ENCODE measurements around the gene ONECUT1. TPM values are rescaled to one million over a fixed set of nuclear protein-coding genes. Genes with fewer than 3 reads are reported as not detected.

ONECUT1 gene
- total RNA-seq, 1 donor from 2014 or later: not detected

GRCh38 chr15:52796753-52797520 is 6.8 kb upstream of the ONECUT1 start:
- no peak for DNase-seq

GRCh38 chr15:52796228-52796521 is 6.0 kb upstream of the ONECUT1 start:
- no peak for DNase-seq

- no peak for DNase-seq
These were observed 5.5 kb upstream of the ONECUT1 start for GRCh38 chr15:52795464-52796227.

- no peak for DNase-seq
These were observed 4.7 kb upstream of the ONECUT1 start for GRCh38 chr15:52794665-52795463.

GRCh38 chr15:52791776-52792175 is 1.6 kb upstream of the ONECUT1 start:
- DNase-seq: no peak

GRCh38 chr15:52790941-52791751 is 1.0 kb upstream of the ONECUT1 start:
- no peak for DNase-seq

GRCh38 chr15:52789601-52790168 is 451 bp downstream of the ONECUT1 start:
- DNase-seq: peak; percentile 31

GRCh38 chr15:52789008-52789600 is 1.0 kb downstream of the ONECUT1 start:
- DNase-seq: no peak

GRCh38 chr15:52788099-52788986 is 1.8 kb downstream of the ONECUT1 start:
- DNase-seq: no peak

GRCh38 chr15:52787549-52788098 is 2.5 kb downstream of the ONECUT1 start:
- no peak for DNase-seq

- DNase-seq: no peak
These were observed 3.0 kb downstream of the ONECUT1 start for GRCh38 chr15:52787123-52787503.

GRCh38 chr15:52786436-52787122 is 3.6 kb downstream of the ONECUT1 start:
- DNase-seq: no peak

- no peak for DNase-seq
These were observed 4.3 kb downstream of the ONECUT1 start for GRCh38 chr15:52785672-52786406.

- no peak for DNase-seq
These were observed 5.1 kb downstream of the ONECUT1 start for GRCh38 chr15:52784799-52785671.

- DNase-seq: peak; percentile 41
These were observed 6.0 kb downstream of the ONECUT1 start for GRCh38 chr15:52783929-52784798.

- peak; percentile 62 for DNase-seq
These were observed 6.8 kb downstream of the ONECUT1 start for GRCh38 chr15:52783191-52783829.
